Naive thymus-derived CD4-positive, alpha-beta T cell (primary cell): ENCODE results near the gene MGRN1. TPM values are rescaled to one million over a fixed set of nuclear protein-coding genes. Genes with fewer than 3 reads are reported as not detected.

ENCODE experiments used
- ATAC-seq: fragments of 150-1000 bp; cut with Tn5 transposase; 2 replicates; pipeline ENCODE4 v1.10.0; 2021; ENCODE audit warnings: mild to moderate bottlenecking, moderate library complexity
- CTCF ChIA-PET: fragments of 350-600 bp; sonication (Branson Sonifier 250); formaldehyde crosslinking; loops from one replicate; lab custom pipeline; 2021; ENCODE audit warnings: antibody characterized with exemption; lab: Charles Lee
- POLR2A ChIA-PET: fragments of 350-600 bp; sonication (Branson Sonifier 250); formaldehyde crosslinking; loops from one replicate; lab custom pipeline; 2021; ENCODE audit warnings: antibody characterized with exemption, inconsistent platforms; lab: Charles Lee
- DNase-seq, 9 donors: peaks; one replicate each; pipeline versions ENCODE4 v3.0.0 to v3.0.0-alpha.2; 2020 to 2022; ENCODE audit warnings: mixed read lengths in 1 of 9
- H3K27ac ChIP-seq: one replicate; pipeline ENCODE4 v1.7.0; 2013; ENCODE audit warnings: mild to moderate bottlenecking, low read depth, low read length, moderate library complexity
- H3K27me3 ChIP-seq, 2 donors: one replicate each; pipeline ENCODE4 v1.7.0; 2013; ENCODE audit warnings: low read length in 2 of 2, mild to moderate bottlenecking in 2 of 2, moderate library complexity in 2 of 2; ENCODE audit not compliant: control insufficient read depth in 2 of 2, insufficient read depth in 2 of 2
- H3K36me3 ChIP-seq, 3 experiments: 1 replicate in 2 of 3; 2 replicates in 1 of 3; pipeline ENCODE4 v1.7.0; 2013; ENCODE audit warnings: low read length in 3 of 3, mild to moderate bottlenecking in 3 of 3, moderate library complexity in 1 of 3; ENCODE audit not compliant: insufficient read depth in 3 of 3, control insufficient read depth in 2 of 3
- H3K4me1 ChIP-seq, 2 donors: one replicate each; pipeline ENCODE4 v1.7.0; 2013; ENCODE audit warnings: low read length in 2 of 2, mild to moderate bottlenecking in 2 of 2, moderate library complexity in 1 of 2; ENCODE audit not compliant: control insufficient read depth in 2 of 2, insufficient read depth in 2 of 2
- H3K4me3 ChIP-seq: 2 replicates; pipeline ENCODE4 v1.7.0; 2013; ENCODE audit warnings: mild to moderate bottlenecking, low read length
- H3K9me3 ChIP-seq, 3 experiments: 1 replicate in 2 of 3; 2 replicates in 1 of 3; pipeline ENCODE4 v1.7.0; 2013; ENCODE audit warnings: low read length in 3 of 3; ENCODE audit not compliant: control insufficient read depth in 2 of 3
- H3K27ac Mint-ChIP-seq, 9 donors: one replicate each; pipeline ENCODE4 v1.8.0; 2020 to 2022; ENCODE audit warnings: mixed read lengths in 9 of 9, mild to moderate bottlenecking in 8 of 9, moderate library complexity in 5 of 9, inconsistent platforms in 2 of 9
- H3K27me3 Mint-ChIP-seq, 5 donors: one replicate each; pipeline ENCODE4 v1.8.0; 2021 to 2022; ENCODE audit warnings: mixed read lengths in 5 of 5, mild to moderate bottlenecking in 1 of 5
- H3K36me3 Mint-ChIP-seq, 5 donors: one replicate each; pipeline ENCODE4 v1.8.0; 2020 to 2022; ENCODE audit warnings: mixed read lengths in 5 of 5, mild to moderate bottlenecking in 3 of 5, inconsistent platforms in 1 of 5
- H3K4me1 Mint-ChIP-seq, 7 donors: one replicate each; pipeline ENCODE4 v1.8.0; 2020 to 2022; ENCODE audit warnings: mixed read lengths in 7 of 7, mild to moderate bottlenecking in 3 of 7, inconsistent platforms in 1 of 7
- H3K4me3 Mint-ChIP-seq, 10 donors: one replicate each; pipeline ENCODE4 v1.8.0; 2020 to 2022; ENCODE audit warnings: mild to moderate bottlenecking in 10 of 10, mixed read lengths in 10 of 10, moderate library complexity in 6 of 10, inconsistent platforms in 2 of 10
- H3K9me3 Mint-ChIP-seq, 11 donors: one replicate each; pipeline ENCODE4 v1.8.0; 2020 to 2022; ENCODE audit warnings: mixed read lengths in 11 of 11, mild to moderate bottlenecking in 4 of 11, inconsistent platforms in 1 of 11, moderate library complexity in 1 of 11
- intact Hi-C, 2 donors: fragments of 100-400 bp; cut with micrococcal nuclease; formaldehyde crosslinking; loops; one replicate each; pipeline ENCODE4 v1.15.1; 2023
- polyA plus RNA-seq, 2 donors: library from polyadenylated mRNA; unstranded; fragments of 300-500 nt; fragmentation: Illumina TruSeq; gene quantifications; one replicate each; pipeline ENCODE4 v1.2.3, GENCODE V29; 2021
- total RNA-seq, 6 experiments: library from RNA in 5 of 6; stranded (reverse) in 5 of 6; gene quantifications; 1 replicate in 5 of 6; 2 replicates in 1 of 6; pipeline ENCODE4 v1.2.3 and lab custom pipeline; 2021 to 2026

Gene MGRN1
- total and polyA plus RNA-seq, 7 experiments from 2014 or later = 4.9 to 103 (median 71.1) TPM

GRCh38 chr16:4663777-4664465, 39.3 kb downstream of the MGRN1 start:
- peak; percentile 44 for ATAC-seq
- no peak for DNase-seq

GRCh38 chr16:4664538-4665418, 40.2 kb downstream of the MGRN1 start:
- Mint-ChIP-seq H3K4me1 (peaks cover 32 to 76% (median 57%) of the 10 kb centered on the region in 7 donors), H3K4me3 (peak overlapping the region; percentile 46 to 83 (median 76)), H3K36me3 (peaks cover 0 to 13% (median 4%) of the 10 kb centered on the region in 5 donors), H3K27ac (peak overlapping the region; percentile 88 to 99 (median 94)), H3K27me3 (no peaks in the 10 kb centered on the region), H3K9me3 (no peaks in the 10 kb centered on the region)
- Histone ChIP-seq H3K4me1 (peaks cover 41 to 70% of the 10 kb centered on the region in 2 donors), H3K27ac (peak overlapping the region; percentile 76), H3K9me3 (no peaks in the 10 kb centered on the region), H3K4me3 (peak overlapping the region; percentile 40), H3K36me3 (peaks cover 13 to 32% (median 16%) of the 10 kb centered on the region in 3 experiments), H3K27me3 (no peaks in the 10 kb centered on the region)
- intact Hi-C loops = loop anchor here (1.0 to 5.0 kb wide), 7 partner anchors 12 to 68 kb away; partner anchors contain the start of genes ANKS3 (in 1 of the 2), DNAAF8 (in 1 of the 2), MGRN1 (in 1 of the 2) and NUDT16L1 (in 1 of the 2)
- ATAC-seq (peak; percentile 67), DNase-seq (peak in 8 of 9 donors; percentile 59 to 70 (median 66))
- ChIA-PET POLR2A (interaction anchor here (0.7 to 2.0 kb wide), 10 partner anchors 11 to 104 kb away, joined by 3 to 7 read pairs (median 4); partner anchors contain the start of genes ANKS3, DNAAF8 and NUDT16L1), CTCF (interaction anchor here (0.7 to 1.2 kb wide), 2 partner anchors 41 to 69 kb away, joined by 3 to 4 read pairs; partner anchors contain the start of genes ANKS3 and MGRN1)

More at GRCh38 chr16:4663777-4664465, 39.3 kb downstream of the MGRN1 start:
- POLR2A ChIA-PET = interaction anchor here (0.7 to 2.0 kb wide), 12 partner anchors 12 to 105 kb away, joined by 3 to 7 read pairs (median 4); partner anchors contain the start of genes ANKS3, DNAAF8 and NUDT16L1
- Histone ChIP-seq H3K4me1 (peaks cover 41 to 77% of the 10 kb centered on the region in 2 donors), H3K27me3 (no peaks in the 10 kb centered on the region), H3K36me3 (peaks cover 7 to 25% (median 8%) of the 10 kb centered on the region in 3 experiments), H3K4me3 (no peak overlapping the region), H3K27ac (peak overlapping the region; percentile 76), H3K9me3 (no peaks in the 10 kb centered on the region)
- Mint-ChIP-seq H3K36me3 (peaks cover 0 to 11% (median 0%) of the 10 kb centered on the region in 5 donors), H3K27ac (peak overlapping the region; percentile 88 to 99 (median 94)), H3K27me3 (no peaks in the 10 kb centered on the region), H3K4me1 (peaks cover 36 to 84% (median 65%) of the 10 kb centered on the region in 7 donors), H3K9me3 (no peaks in the 10 kb centered on the region), H3K4me3 (peak overlapping the region; percentile 65 to 83 (median 76))
- CTCF ChIA-PET = interaction anchor here (1.2 kb wide), 1 partner anchor 40 kb away, joined by 3 read pairs; the partner anchor contains the start of gene MGRN1
- intact Hi-C loops = loop anchor here (2.0 to 5.0 kb wide), 3 partner anchors 17 to 68 kb away; partner anchors contain the start of genes ANKS3 (in 1 of the 2) and DNAAF8 (in 1 of the 2)

- POLR2A ChIA-PET = interaction anchor here (1.1 to 2.1 kb wide), 4 partner anchors 10 to 159 kb away, joined by 3 to 9 read pairs (median 3); partner anchors contain the start of gene NUDT16L1
- H3K4me3 Mint-ChIP-seq = peak overlapping the region in 1 of 10 donors; percentile 76
Measured at GRCh38 chr16:4666537-4667202, 42.0 kb downstream of the MGRN1 start.

GRCh38 chr16:4667203-4667963, 42.8 kb downstream of the MGRN1 start:
- Histone ChIP-seq H3K4me1 (peaks cover 27 to 44% of the 10 kb centered on the region in 2 donors), H3K36me3 (peaks cover 13 to 32% (median 16%) of the 10 kb centered on the region in 3 experiments), H3K27me3 (no peaks in the 10 kb centered on the region), H3K4me3 (no peak overlapping the region), H3K9me3 (no peaks in the 10 kb centered on the region), H3K27ac (no peak overlapping the region)
- Mint-ChIP-seq H3K9me3 (no peaks in the 10 kb centered on the region), H3K36me3 (peaks cover 0 to 13% (median 4%) of the 10 kb centered on the region in 5 donors), H3K27ac (peak overlapping the region in 5 of 9 donors; percentile 36 to 67 (median 50)), H3K4me1 (peaks cover 18 to 50% (median 31%) of the 10 kb centered on the region in 7 donors), H3K4me3 (no peak overlapping the region), H3K27me3 (no peaks in the 10 kb centered on the region)
- DNase-seq (no peak), ATAC-seq (no peak)
- POLR2A ChIA-PET = interaction anchor here (0.8 to 2.1 kb wide), 4 partner anchors 9 to 160 kb away, joined by 3 to 9 read pairs (median 3); partner anchors contain the start of genes MGRN1 and NUDT16L1
- intact Hi-C loops = no loop called here
- CTCF ChIA-PET = no interaction called here

More at GRCh38 chr16:4666537-4667202, 42.0 kb downstream of the MGRN1 start:
- Histone ChIP-seq H3K4me1 (peaks cover 27 to 51% of the 10 kb centered on the region in 2 donors), H3K27ac (peak overlapping the region; percentile 4), H3K36me3 (peaks cover 13 to 32% (median 16%) of the 10 kb centered on the region in 3 experiments), H3K4me3 (no peak overlapping the region), H3K9me3 (no peaks in the 10 kb centered on the region), H3K27me3 (no peaks in the 10 kb centered on the region)
- peaks cover 0 to 13% (median 4%) of the 10 kb centered on the region in 5 donors for H3K36me3 Mint-ChIP-seq
- peak overlapping the region in 3 of 9 donors; percentile 25 to 99 (median 94) for H3K27ac Mint-ChIP-seq
- intact Hi-C loops = no loop called here
- ATAC-seq (no peak), DNase-seq (peak in 1 of 9 donors; percentile 7)
- H3K9me3 Mint-ChIP-seq = no peaks in the 10 kb centered on the region
- no peaks in the 10 kb centered on the region for H3K27me3 Mint-ChIP-seq
- CTCF ChIA-PET = no interaction called here
- peaks cover 20 to 57% (median 38%) of the 10 kb centered on the region in 7 donors for H3K4me1 Mint-ChIP-seq

- peaks cover 13 to 36% (median 16%) of the 10 kb centered on the region in 3 experiments for H3K36me3 ChIP-seq
- peaks cover 27 to 33% of the 10 kb centered on the region in 2 donors for H3K4me1 ChIP-seq
- CTCF ChIA-PET = no interaction called here
- peaks cover 15 to 39% (median 23%) of the 10 kb centered on the region in 7 donors for H3K4me1 Mint-ChIP-seq
- H3K27ac ChIP-seq = no peak overlapping the region
- DNase-seq (no peak), ATAC-seq (no peak)
- no peaks in the 10 kb centered on the region for H3K9me3 ChIP-seq
- H3K4me3 ChIP-seq = no peak overlapping the region
- H3K27ac Mint-ChIP-seq = no peak overlapping the region
- H3K27me3 ChIP-seq = no peaks in the 10 kb centered on the region
- H3K9me3 Mint-ChIP-seq = no peaks in the 10 kb centered on the region
- no peaks in the 10 kb centered on the region for H3K27me3 Mint-ChIP-seq
- intact Hi-C loops = no loop called here
- no peak overlapping the region for H3K4me3 Mint-ChIP-seq
- H3K36me3 Mint-ChIP-seq = peaks cover 0 to 13% (median 4%) of the 10 kb centered on the region in 5 donors
- POLR2A ChIA-PET = interaction anchor here (1.3 kb wide), 1 partner anchor 8 kb away, joined by 3 read pairs; no protein-coding TSS in a partner anchor
Measured at GRCh38 chr16:4668313-4668960, 43.8 kb downstream of the MGRN1 start.
